ENCODE data around the gene TNS3.

The TNS3 gene

DNA sequence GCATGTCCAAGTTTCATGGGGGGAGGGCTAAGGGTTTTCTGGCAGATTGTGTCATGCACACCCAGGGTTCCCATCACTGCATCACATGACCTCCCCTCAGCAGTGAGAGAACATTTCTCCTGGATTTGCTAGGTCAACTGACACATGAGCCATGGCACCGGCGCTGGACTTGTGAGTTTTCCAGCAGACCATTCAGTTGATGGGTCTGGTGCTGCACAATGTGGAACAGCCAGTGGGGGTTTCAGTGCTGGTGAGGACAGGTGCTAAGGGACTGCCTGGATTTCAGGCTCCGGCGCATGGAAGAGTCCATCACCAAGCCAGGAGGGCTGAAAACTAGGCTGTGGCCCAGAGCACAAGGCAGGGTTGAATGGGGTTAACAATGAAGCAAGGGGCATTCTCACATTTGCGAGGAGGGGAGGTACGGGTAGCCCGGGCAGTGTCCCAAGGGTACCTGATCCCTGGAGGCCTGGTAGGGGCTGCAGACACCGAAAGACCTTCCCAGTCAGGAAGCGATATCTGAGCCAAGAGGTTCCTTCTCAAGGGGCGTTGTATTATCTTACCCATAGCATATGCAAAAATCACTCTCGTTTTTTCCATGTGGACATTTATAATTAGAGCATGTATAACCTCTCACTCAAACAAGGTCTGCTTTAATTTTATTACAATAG, 203.0 kb downstream of the TNS3 start:
- in situ Hi-C loops (cut with MboI; ENCODE audit: low pct_unique_long_range_greater_than_20kb, low sequenced_read_pairs, unreplicated experiment), result no loop called here
- DNase-seq (ENCODE audit: low spot score), result no peak
- TF ChIP-seq, protein P1, sequence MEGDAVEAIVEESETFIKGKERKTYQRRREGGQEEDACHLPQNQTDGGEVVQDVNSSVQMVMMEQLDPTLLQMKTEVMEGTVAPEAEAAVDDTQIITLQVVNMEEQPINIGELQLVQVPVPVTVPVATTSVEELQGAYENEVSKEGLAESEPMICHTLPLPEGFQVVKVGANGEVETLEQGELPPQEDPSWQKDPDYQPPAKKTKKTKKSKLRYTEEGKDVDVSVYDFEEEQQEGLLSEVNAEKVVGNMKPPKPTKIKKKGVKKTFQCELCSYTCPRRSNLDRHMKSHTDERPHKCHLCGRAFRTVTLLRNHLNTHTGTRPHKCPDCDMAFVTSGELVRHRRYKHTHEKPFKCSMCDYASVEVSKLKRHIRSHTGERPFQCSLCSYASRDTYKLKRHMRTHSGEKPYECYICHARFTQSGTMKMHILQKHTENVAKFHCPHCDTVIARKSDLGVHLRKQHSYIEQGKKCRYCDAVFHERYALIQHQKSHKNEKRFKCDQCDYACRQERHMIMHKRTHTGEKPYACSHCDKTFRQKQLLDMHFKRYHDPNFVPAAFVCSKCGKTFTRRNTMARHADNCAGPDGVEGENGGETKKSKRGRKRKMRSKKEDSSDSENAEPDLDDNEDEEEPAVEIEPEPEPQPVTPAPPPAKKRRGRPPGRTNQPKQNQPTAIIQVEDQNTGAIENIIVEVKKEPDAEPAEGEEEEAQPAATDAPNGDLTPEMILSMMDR (IDR thresholded peaks at IDR 0.05; ENCODE audit: extremely low read depth, insufficient read depth, missing control alignments), result no peak

DNA sequence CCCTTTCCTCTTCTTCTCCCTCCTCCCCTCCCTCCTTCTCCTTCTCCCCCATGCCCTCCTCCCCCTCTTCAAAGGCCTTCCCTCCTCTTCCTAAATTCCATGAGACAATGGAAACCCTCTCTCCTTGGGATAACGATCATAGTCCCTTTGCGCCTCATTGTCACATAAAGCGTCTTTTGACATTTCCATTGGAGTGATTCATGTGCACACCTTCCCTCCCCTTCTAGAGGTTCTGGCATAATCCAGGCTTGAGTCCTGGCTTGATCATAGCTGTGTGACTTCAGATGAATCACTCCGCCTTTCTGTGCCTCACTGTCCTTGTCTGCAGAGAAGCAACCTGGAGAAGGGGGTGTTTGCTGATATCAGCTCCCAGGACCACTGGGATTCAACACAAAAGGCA, 204.2 kb downstream of the TNS3 start:
- in situ Hi-C loops (cut with MboI; ENCODE audit: low pct_unique_long_range_greater_than_20kb, low sequenced_read_pairs, unreplicated experiment), result no loop called here
- TF ChIP-seq, protein P1 (IDR thresholded peaks at IDR 0.05; ENCODE audit: extremely low read depth, insufficient read depth, missing control alignments), result no peak
- DNase-seq (ENCODE audit: low spot score), result no peak

DNA sequence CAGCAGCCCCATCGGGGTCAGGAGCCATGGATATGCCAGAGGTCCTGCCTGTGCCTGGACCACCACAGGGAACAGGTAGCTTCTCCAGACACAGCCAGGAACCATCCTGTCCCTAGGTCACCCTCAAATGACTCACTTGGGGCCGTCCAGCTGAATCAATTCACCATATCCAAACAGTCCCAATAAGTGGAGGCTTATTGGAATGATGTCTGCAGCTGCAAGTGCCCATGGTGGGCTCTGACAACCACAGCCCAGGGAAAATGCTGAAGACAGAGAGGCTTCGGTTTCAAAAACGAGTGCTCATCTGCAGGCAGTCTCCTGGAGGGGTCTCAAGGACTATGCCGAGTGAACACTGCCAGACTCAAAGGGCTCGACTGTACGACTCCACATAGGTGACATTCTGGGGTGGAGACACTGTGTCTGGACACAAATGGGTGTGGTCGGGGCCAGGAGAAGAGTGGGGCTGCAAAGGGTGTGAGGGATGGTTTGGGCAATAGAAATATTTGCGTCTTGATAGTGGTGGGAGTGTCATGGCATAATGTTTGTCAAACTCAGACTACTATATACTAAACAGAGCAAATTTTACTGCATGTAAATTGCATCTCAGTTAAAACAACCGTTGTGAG, 204.8 kb downstream of the TNS3 start:
- TF ChIP-seq, protein P1 (IDR thresholded peaks at IDR 0.05; ENCODE audit: extremely low read depth, insufficient read depth, missing control alignments), result no peak
- no peak for DNase-seq (ENCODE audit: low spot score)
- in situ Hi-C loops (cut with MboI; ENCODE audit: low pct_unique_long_range_greater_than_20kb, low sequenced_read_pairs, unreplicated experiment), result no loop called here

DNA sequence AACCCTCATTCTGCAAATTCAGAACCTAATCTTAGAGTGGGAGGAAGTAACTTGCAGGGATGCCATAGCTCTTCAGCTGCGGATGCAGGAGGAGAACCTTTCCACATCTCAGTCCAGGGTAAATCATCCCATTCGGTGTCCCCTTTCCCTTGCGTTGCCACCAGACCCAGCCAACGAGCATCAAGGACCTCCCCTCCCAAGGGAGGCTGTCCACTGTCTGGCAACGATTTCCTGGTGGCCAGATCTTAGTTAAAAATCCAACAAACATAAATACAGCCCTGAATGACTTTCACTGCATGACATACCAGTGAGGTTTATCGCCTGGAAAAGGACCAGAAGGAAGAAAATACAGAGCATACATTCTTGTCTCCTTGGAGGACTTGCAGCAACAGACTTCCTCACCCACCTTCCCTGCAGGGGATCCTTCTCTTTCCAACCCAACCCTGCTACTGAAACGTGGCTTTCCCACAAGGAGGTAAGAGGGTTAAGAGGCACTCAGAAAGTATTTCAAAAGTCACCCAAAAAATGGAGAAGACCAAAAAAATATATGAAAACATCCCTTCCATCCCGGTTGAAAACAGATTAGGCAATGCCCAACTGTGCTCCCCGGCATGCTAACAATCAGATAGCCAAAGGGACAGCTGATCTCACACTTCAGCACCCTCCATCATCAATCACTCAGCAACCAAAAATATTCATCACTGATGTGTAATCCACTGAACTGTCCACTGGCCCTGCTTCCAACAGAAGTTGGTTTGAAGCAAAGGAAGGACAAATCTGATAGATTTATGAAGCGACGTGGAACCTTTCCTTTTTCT, 206.6 kb downstream of the TNS3 start:
- DNase-seq (ENCODE audit: low spot score), result no peak
- TF ChIP-seq, protein P1 (IDR thresholded peaks at IDR 0.05; ENCODE audit: extremely low read depth, insufficient read depth, missing control alignments), result no peak
- in situ Hi-C loops (cut with MboI; ENCODE audit: low pct_unique_long_range_greater_than_20kb, low sequenced_read_pairs, unreplicated experiment), result no loop called here

DNA sequence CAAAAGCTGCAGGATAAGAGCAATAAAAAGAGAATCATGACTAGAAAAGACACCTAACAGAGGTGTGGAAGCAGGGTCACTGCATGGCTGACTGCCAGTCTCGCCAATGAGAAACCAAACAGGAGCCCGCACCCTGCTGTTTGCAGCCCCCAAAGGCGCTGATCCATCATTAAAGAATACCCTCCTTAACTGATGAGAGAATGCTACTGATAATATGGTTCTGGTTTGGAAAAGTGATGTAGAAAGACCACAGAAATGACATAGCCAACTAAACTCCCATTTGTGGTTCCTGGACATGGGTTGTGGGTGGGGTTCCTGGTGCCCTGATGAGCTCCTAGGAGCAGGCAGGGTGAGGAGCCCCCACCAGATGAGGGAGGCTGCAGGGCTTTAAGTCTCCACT, 207.4 kb downstream of the TNS3 start:
- no peak for DNase-seq (ENCODE audit: low spot score)
- TF ChIP-seq, protein P1 (IDR thresholded peaks at IDR 0.05; ENCODE audit: extremely low read depth, insufficient read depth, missing control alignments), result no peak
- in situ Hi-C loops (cut with MboI; ENCODE audit: low pct_unique_long_range_greater_than_20kb, low sequenced_read_pairs, unreplicated experiment), result no loop called here

DNA sequence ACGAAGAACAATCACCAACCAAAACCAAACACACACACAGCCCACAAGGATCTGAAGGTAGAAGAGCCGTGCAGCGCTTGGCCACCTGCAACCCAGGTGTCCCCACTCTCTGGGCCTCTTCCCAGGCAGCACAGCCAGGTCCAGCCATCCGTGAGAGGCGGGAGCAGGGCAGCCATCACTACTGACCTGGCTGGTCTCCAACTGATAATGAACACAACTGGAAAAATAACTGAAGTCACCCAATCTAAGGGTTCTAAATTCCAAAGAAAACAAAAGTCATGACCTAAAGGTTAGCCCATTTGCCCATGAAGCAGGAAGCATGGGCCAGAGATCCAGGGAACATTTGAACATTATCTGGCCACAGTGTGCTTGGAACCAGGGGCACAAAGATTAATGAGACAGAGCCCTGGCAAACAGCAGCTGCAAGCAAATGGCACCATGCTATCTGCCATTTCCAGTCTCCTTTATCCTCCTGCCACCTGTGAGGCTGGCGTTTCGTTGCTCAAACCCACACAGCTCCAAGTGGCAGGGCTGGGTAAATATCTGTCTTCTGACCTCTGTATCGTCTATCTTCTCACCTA, 207.9 kb downstream of the TNS3 start:
- in situ Hi-C loops (cut with MboI; ENCODE audit: low pct_unique_long_range_greater_than_20kb, low sequenced_read_pairs, unreplicated experiment), result no loop called here
- TF ChIP-seq, protein P1 (IDR thresholded peaks at IDR 0.05; ENCODE audit: extremely low read depth, insufficient read depth, missing control alignments), result no peak
- DNase-seq (ENCODE audit: low spot score), result no peak
